K562 (cell line): ENCODE results near the gene BFSP1.

Source experiments
- CBFB ChIP-seq: sonication (generic); formaldehyde crosslinking; IDR thresholded peaks from 2 replicates; pipeline ENCODE4 v1.4.0; 2020; ENCODE audit warnings: mild to moderate bottlenecking, missing genetic modification reagents
- NFIC ChIP-seq: fragments of 450-650 bp; IDR thresholded peaks from 2 replicates; pipeline ENCODE4 v1.6.1; 2017; ENCODE audit warnings: mild to moderate bottlenecking, inconsistent platforms
- TF ChIP-seq, protein P1 (sequence below): sonication (generic); formaldehyde crosslinking; IDR thresholded peaks from 2 replicates; pipeline ENCODE4 v1.8.1; 2022; ENCODE audit warnings: missing genetic modification reagents

DNA sequence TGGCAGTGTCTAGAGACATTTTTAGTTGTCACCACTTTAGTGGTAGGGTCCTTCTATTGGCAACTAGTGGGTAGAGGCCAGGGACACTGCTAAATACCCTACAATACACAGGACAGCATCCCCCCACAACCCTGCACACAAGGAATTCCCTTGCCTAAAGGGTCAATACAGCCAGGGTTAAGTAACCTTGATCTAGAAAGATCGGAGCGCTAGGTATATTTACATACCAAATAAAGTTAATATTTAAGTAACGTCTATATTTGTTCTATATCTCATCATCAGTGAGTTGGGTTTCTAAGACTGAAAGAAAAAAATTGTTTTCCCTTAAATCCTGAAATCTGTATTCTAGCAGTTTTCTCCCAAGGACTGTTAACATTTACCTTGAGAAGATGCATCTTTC is 16.1 kb downstream of the BFSP1 start:
- no peak for TF ChIP-seq NFIC
- no peak for TF ChIP-seq CBFB (CRISPR knock-in tag)
- TF ChIP-seq, protein P1, sequence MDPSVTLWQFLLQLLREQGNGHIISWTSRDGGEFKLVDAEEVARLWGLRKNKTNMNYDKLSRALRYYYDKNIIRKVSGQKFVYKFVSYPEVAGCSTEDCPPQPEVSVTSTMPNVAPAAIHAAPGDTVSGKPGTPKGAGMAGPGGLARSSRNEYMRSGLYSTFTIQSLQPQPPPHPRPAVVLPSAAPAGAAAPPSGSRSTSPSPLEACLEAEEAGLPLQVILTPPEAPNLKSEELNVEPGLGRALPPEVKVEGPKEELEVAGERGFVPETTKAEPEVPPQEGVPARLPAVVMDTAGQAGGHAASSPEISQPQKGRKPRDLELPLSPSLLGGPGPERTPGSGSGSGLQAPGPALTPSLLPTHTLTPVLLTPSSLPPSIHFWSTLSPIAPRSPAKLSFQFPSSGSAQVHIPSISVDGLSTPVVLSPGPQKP (CRISPR knock-in tag) = no peak
